Stimulated activated CD8-positive, alpha-beta memory T cell treated with anti-CD3 and anti-CD28 coated beads, Interleukin-7, amount 100 ng/mL, for 24 hours (primary cell): ENCODE data around the gene ASPA.
"Not testable (repeated sequence)": the region's sequence is repeated elsewhere in the genome, so short reads cannot be mapped to it uniquely, and the experiment has no call there.

Source experiments
- DNase-seq: peaks from one replicate; pipeline ENCODE4 v3.0.0-alpha.2; 2020; ENCODE audit warnings: low read depth

The ASPA gene

DNA sequence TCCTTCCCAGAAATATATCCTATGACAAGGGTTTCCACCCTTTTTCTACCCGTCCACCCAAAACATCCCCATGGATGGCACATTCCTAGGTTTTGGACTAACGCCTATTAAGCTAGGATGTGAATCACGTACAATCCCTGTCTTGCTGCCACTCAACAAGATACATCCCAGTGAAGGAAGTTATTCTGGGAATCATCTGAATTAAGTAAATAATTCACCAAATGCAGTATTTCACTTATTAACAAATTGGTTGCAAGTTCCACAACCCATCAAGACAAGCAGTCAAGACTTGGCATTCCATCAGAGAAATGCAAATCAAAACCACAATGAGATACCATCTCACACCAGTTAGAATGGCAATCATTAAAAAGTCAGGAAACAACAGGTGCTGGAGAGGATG lies 32.1 kb downstream of the ASPA start:
- no peak for DNase-seq

DNA sequence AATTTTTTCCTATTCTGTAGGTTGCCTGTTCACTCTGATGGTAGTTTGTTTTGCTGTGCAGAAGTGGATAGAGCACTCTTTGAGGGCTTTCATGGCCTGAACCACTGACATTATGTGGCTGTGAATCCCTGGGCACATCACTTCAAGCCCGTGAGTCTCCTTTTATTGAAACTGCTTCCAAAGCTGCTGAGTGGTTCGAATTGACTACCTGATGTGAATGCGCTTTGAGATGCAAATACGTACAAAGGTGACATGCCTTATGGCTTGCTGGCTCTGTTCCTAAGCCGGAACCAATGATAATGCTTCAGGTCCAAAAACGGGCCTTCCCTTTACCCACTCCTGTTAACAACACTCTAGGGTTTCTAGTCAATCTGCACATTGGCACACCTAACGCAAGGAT lies 34.3 kb downstream of the ASPA start:
- DNase-seq: no peak

DNA sequence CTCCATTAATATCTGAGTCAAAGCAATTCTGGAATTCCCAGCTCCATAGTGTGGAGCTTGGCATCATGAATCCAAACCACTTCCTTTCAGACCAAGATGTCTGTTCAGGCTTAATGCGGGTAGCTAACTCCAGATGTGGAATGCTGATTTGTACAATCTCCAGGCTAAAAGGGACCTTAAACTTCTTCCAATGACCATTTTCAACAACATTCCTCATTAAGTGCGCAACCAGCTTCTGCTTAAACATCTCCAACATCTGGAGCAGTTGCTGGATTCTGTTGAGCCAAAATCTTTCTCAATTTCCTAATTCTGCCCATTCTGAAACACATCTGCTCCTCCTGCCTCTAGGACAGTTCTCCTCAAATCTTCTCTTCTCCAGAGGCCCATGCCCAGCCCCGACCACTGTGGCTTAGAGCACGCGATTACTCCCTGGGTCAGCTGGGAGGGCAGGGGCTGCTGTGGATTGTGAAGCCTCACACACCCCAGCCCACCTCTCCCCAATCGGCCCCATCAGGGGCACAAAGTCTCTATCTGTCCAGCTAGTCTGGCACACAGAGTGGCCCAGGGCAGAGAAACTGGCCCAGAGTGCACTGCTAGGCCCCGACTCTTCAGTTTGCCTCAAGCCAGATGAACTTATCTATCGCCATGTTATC lies 36.2 kb downstream of the ASPA start:
- no peak for DNase-seq

DNA sequence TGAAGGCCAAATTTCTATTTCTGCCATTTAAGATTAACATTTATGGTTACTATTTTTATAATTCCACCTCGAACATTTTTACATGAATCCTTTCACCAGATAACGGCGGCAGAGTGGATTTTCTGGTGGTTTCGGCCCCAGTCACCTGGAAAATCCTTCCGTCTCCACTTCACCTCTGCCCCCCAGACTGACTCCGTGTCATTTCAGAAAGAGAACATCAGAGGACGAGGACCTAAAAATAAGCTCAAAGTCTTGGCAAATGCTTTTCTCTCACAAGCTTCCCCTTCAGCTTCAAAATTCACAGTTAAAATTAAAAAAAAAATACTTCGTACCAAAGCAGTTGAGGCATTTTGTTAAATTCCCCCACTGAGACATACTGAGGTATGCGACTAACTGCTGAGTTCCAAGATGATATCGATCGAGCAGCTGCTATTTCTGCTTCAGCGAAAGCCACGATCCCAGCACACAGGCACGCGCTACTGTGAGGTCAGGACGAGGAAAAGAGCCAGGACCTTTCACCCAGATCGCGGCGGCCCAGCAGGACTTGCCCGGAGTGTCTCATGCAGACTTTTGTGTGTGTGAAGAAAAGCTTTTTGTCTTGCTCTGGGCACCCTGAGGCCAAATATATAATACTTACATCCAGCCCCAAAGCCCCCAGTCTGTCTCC lies 36.8 kb downstream of the ASPA start:
- DNase-seq: no peak

DNA sequence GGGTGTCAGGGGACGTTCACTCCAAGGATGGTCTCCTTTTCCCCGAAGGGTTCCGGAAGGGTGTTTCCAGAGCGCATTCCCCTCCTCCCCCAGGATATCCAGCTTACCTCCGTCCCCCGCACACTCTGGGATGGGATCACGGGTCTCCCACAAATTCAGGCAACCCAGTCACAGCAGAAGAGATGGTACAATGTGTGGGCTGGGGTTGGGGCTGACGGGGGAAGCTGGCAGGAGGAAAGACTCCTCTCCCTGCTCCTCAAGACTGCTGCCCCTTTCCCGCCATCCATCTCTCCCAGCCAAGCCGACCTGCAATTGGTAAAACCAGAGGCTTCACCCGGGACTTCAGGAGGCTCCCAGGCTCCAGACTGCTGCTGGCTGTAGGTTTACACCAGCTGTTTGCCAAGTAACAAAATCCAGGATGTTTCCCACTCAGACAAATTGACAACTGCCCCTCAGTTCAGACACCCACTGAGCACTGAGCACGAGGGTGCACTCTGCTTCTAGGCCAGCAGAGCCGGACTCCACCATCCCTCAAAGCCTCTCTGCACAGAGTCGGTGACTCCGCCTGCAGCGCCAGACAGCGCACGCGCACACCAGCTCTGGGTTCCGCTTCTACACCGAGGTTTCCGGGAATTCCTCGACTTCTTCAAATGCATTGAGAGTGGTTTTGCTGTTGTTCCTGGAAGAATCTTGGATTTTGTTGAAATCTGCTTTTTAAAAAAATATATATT lies 37.7 kb downstream of the ASPA start:
- no peak for DNase-seq

DNA sequence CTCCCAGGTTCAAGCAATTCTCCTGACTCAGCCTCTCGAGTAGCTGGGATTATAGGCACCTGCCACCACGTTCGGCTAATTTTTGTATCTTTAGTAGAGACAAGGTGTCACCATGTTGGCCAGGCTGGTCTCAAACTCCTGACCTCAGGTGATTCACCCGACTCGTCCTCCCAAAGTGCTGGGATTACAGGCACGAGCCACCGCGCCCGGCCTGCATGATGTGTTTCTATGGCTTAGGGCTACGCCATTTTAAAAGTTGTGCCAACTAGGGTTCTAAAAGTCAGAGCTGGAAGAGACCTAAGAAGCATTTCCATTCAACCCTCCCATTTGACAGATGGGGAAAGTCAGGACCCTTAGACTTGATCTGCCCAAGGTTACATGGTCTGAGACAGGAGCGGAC lies 38.4 kb downstream of the ASPA start:
- not testable (repeated sequence) for DNase-seq

DNA sequence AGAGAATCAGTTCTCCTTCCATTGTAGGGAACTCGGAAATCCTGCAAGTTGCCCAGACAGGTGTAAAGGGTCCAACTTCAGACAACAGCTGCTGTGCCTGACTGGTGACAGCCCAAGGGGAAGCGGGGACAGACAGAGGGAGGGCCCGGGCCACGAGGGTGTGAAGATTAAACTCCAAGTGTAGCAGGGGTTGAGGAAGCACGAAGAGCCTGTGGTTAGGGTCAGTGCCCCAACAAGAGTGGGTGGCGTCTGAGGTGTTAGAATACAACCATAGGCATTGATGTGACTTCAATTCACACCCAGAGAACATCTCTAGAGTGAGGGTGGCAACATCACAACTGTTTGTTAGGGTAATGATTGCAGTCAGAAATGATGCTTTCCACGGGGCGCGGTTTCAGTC lies 39.1 kb downstream of the ASPA start:
- DNase-seq: no peak

DNA sequence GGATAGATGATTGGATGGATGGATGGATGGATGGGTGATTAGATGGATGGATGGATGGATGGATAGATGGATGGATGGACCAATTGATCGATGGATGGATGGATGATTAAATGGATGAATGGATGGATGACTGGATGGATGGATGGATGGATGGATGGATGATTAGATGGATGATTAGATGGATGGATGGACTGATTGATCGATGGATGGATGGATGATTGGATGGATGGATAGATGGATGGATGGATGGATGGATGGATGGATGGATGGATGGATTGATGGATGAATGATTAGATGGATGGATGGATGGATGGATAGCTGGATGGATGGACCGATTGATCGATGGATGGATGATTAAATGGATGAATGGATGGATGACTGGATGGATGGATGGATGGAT lies 43.7 kb downstream of the ASPA start:
- DNase-seq: not testable (repeated sequence)

DNA sequence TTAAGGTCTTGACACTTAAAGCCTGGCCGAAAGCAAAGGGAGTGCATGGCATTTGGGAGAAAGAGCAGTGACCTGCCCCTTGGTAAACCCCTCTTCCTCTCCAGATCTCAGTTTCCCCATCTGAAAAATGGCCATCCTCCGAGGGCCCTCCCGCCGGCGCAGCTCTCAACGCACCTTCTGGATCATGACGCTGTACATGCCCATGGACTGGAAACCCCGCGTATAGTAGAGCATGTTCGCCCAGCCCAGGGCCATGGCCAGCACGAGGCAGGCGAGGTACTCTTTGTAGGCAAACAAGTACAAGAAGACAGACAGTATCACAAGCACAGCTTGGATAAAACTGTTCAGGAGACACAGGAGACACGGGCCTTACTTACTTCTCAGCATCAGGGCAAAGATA lies 48.2 kb downstream of the ASPA start:
- no peak for DNase-seq

DNA sequence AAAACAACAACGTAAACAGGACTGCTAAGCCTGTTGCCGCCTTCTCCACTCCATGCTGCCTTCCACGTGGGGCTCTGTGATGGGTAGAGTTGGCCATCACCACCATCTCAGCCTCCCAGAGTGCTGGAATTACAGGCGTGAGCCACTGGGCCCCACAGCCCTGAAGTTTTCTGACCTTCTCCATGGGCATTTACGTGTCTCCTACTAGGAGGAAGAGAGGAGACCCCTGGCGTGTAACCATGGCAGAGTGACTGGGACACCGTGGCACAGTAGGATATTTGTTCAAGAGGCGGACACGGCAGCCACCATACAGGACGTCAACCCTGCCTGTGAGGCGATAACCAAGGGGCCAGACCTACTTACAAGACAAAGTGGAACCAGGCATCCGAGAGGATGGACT lies 50.7 kb downstream of the ASPA start:
- DNase-seq: no peak

DNA sequence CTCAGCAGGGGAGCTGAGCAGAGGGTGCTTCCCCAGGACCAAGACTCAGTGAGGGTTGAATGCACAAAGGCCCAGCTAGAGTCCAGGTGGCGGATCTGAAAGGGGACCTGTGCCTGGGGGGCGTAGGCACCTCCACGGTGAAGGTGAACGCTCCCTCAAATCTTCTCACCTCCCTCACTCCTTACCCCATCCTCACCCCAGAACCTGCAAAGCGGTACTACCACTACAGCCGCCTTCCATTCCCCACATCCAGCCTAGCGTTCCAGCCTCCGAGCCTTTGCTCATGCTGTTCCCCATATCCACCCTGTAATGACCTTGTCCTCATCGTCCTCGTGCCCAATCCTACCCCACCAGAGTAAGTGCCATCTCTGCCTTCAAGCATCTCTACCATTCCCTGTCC lies 51.2 kb downstream of the ASPA start:
- DNase-seq: no peak

DNA sequence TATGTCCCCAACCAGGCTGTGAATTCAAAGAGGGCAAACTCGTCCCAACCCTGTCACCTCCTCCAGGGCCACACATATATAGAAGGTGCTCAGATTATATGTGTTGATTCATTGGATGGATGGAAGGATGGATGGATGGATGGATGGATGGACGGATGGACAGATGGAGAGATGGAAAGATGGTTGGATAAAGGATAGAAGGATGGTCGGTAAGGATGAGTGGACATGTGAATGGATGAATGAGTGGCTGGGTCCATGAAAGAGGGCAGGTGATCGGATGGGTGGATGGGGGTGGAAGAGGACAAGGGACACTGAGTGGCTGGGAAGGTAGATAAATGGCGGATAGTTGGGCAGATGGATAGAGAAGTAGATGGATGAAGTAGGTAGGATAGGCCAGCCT lies 51.7 kb downstream of the ASPA start:
- no peak for DNase-seq

DNA sequence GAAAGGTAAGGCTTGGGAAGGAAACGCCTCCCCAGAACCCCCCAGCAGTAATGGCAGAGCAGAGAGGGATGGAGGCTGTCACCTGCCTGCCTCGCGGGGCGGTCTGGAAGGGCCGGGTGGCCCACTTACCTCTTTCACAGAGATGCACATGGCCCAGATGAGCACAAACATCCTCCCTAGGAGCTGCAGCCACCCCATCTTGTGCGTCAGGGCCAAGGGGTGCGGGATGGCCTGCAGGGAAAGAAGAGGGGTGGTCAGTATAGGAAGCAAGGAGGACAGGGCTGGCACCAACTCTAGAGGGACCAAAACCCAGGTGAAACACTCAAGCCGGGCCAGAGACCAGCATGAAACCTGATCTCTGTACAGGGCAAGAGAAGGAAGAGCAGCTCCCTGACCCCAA lies 52.1 kb downstream of the ASPA start:
- DNase-seq: no peak

DNA sequence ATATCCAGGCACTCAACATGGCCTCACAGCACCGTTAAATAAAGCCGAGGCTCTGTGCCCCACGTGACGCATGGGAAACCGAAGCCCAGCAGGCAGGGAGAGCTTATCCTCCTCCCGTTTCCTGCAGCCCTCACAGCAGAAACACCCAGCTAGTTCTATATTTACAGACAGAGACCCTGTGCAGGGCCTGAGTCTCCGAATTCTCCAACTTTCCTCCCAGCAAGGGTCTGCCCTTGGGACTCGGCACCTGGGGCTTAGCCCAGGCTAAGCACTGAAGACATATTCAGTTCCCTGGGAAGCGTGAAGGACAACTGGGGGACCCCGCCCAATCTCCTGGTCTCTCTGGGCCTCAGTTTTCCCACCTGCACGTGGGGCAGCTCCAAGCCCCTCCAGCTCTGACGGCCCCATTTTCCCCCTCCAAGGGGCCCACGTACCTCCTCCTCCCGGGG lies 52.6 kb downstream of the ASPA start:
- no peak for DNase-seq

DNA sequence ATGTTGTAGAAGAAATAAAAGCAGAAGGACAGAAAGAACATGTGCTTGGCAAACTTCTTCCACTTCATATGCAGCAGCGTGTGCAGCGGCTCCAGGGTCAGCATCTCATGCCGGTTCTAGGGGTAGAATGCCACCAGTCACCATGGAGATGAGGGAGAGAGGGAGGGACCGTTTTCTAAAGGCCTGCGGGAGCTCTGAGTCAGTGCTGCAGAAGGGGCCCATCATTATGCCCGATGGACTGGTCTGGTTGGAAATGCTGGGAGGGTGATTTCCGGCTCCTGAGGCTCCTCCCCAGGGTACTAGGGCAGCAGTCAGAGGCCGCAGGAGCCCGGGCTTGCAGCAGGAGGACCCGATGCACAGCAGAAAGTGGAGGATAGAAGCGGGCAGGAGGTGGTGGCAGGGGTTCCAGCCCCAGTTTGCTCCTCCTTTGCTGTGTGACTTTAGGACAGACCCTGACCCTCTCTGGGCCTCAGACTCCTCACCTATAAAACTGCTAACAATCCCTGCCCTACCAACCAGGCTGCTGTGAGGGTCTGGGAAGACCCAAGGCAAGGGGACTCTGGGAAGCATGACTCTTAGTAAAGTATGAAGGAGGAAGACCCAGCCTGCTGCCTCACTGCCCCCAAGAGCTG lies 53.2 kb downstream of the ASPA start:
- DNase-seq: no peak

DNA sequence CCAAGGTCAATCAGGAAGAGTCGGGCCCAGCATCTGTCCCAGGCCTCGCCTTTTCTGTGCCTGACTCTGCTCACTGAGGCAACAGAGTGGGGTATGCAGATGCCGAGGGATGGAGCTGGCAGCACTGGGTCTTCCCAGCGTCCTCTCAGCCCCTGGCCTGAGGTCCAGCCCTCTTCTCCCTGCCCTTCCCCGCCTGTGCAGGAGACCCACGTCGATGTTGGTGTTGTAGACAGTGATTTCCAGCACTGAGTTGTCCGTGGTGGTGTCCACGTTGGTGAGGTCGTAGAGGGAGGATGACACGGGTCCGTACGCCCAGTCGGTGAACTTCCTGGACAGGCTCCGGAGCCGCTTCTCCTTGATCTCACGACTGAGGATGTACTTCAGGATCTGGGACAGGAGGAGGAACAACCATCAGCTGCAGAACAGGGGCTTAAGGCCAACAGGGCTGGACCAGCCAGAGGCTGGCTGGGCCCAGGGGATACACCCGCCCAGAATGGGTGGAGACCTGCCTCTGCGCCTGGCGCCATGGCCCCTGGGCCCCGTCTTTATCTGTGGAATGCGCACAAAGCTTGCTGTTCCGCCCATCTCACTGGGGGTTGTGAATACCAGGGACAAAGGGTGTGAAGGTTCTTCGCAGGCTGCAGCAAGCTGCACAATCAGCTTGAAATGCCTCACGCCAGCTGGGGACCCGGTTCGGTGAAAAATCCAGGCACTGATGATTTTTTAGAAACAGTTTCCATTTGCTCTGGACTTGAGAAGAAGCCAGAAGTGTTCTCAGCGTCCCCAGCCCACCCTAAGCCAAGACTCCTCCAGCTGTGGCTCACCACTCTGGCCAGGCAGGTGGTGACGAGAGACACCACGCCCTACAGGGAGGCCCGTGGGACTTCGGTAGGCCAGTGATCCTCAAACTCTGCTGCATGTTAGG lies 54.3 kb downstream of the ASPA start:
- no peak for DNase-seq

DNA sequence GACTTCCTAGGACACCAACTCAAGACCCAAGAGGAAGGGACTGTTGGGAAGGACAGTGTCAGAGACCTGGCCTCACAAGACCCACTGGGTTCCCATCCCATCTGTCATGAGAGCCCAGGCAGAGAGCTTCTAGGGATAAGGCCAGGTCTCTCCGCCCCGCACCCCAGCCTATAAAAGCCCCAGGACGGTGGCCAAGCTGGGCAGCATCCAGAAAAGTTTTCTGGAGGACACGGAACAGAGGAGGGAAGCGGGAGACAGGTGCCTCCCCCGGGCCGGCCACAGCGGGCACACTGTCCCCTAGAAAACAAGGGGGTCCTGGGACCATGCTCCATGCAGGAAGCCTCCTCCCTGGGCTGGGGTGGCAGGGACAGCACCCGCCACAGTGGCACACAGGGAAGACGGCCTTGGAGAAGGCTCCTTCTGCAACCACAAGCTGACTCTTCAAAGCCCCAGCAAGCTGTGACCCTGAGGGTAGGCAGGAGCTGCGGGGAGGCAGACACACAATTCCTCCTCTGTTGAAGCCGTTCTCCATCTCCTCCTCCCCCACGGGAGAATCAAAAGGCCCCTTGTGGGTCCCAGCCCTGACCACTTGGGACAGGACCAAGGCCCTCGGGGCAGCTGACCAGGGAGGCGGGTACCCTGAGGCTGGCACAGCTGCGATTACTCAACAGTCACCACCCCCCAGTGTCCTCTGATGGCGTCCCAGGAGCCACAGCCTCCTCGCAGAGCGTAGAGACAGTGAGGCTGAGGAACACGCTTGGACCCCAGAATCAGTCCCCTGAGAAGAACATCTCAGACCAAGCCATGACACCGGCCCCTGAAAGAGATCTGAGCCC lies 55.7 kb downstream of the ASPA start:
- no peak for DNase-seq

DNA sequence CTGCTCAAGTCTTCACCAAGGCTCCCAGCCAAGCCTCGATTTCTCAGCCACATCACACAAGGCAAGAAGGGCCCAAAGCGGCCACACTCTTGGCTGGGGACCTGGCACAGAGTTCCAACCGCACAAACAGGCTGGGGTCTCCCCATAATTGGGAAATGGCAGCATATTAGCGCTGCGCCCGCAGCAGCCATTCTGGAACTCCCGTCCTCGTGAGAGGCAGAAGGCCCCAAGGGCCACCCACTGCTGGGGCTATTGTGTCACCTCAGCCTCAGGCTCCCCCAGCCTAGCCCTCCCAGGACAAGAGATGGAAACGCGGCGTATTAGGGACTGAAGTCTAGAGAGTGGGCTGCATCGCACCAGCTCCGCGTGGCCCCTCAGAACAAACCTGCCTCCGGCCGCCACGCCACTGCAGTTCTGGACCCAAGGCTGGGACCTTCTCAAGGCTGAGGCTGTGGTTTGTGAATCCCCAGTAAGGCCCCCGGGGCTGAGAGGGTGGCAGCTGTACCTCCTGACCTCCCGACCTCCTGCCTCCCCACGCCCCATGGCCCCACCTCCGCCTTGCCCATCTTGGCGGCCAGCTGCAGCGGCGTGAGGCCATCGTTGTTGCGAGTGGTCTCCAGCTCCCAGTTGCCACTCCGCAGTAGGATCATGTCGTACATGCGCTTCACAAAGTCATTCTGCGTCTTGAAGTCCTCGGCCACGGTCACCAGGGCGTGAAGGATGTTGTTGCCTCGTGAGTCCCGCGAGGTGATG lies 56.5 kb downstream of the ASPA start:
- DNase-seq: no peak

DNA sequence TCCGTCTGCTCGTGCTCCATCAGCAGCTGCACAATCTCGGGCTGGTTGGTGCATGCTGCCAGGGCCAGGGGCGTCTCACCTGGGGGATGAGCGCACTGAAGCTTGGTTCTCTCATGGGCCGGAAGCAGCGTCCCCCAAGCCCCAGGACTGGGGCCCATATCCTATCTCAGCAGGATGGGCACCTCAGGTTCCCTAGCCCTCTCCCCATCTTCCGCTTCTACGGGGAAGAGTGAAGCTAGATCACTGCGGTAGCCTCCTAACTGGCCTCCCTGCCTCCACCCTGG lies 57.0 kb downstream of the ASPA start:
- no peak for DNase-seq

DNA sequence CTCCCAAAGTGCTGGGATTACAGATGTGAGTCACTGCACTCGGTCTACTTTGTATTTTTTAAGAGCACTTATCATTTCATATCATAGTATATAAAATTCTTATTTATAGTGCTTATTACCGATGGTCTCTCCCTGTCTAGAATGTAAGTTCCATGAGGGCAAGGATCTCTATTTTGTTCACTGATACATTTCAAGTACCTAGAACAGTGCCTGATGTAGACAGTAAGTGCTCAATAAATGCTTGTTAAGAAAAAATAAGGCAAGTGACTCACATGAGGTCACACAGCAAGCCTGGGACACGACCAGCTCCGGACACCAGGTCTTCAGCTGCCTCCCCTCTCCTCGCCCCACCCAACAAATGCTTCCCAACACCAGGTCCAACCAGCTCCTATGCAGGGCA lies 58.0 kb downstream of the ASPA start:
- no peak for DNase-seq

DNA sequence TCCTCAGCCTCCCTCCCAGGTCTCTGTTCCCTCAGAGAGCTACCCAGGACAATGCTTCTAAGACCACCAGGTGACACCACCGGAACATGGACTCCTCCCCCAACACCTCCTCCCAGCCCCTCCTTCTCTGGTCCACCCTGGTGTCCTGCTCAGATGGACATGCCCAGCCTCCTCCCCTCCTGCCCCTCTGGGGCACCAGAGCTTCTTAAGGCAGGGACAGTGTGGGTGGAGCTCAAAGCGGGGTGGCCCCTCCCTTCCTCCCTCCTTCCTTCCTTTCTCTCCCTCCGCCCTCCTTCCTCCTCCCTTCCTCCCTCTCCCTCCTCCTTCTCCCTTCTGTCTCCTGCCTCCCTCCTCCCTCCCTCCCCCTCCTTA lies 59.1 kb downstream of the ASPA start:
- no peak for DNase-seq
